ENCODE data around the gene FLAD1.

Gene FLAD1

GRCh38 chr1:155017041-155017945, 34.1 kb downstream of the FLAD1 start:
- peak; percentile 87 to 92 for DNase-seq (ENCODE audit: low read depth in 2 of 2)

GRCh38 chr1:155017946-155018316, 34.8 kb downstream of the FLAD1 start:
- no peak for DNase-seq (ENCODE audit: low read depth in 2 of 2)

GRCh38 chr1:155018617-155019348, 35.6 kb downstream of the FLAD1 start:
- DNase-seq (ENCODE audit: low read depth in 2 of 2) = no peak

GRCh38 chr1:155019377-155020245, 36.5 kb downstream of the FLAD1 start:
- no peak for DNase-seq (ENCODE audit: low read depth in 2 of 2)

GRCh38 chr1:155022136-155022926, 39.2 kb downstream of the FLAD1 start:
- DNase-seq (ENCODE audit: low read depth in 2 of 2) = no peak

GRCh38 chr1:155022927-155023236, 39.7 kb downstream of the FLAD1 start:
- no peak for DNase-seq (ENCODE audit: low read depth in 2 of 2)

- DNase-seq (ENCODE audit: low read depth in 2 of 2) = no peak
Measured at GRCh38 chr1:155023627-155024026, 40.5 kb downstream of the FLAD1 start.

- no peak for DNase-seq (ENCODE audit: low read depth in 2 of 2)
Measured at GRCh38 chr1:155024315-155024714, 41.2 kb downstream of the FLAD1 start.

- DNase-seq (ENCODE audit: low read depth in 2 of 2) = no peak
Measured at GRCh38 chr1:155026154-155026553, 43.0 kb downstream of the FLAD1 start.

GRCh38 chr1:155026588-155026987, 43.4 kb downstream of the FLAD1 start:
- no peak for DNase-seq (ENCODE audit: low read depth in 2 of 2)

- DNase-seq (ENCODE audit: low read depth in 2 of 2) = no peak
Measured at GRCh38 chr1:155029513-155030242, 46.5 kb downstream of the FLAD1 start.

- no peak for DNase-seq (ENCODE audit: low read depth in 2 of 2)
Measured at GRCh38 chr1:155030243-155030795, 47.2 kb downstream of the FLAD1 start.

GRCh38 chr1:155030899-155031298, 47.8 kb downstream of the FLAD1 start:
- DNase-seq (ENCODE audit: low read depth in 2 of 2) = no peak

GRCh38 chr1:155032886-155033285, 49.7 kb downstream of the FLAD1 start:
- DNase-seq (ENCODE audit: low read depth in 2 of 2) = no peak

- no peak for DNase-seq (ENCODE audit: low read depth in 2 of 2)
Measured at GRCh38 chr1:155033524-155033923, 50.4 kb downstream of the FLAD1 start, which contains the start of the genes DCST1 and DCST2. TSS of gene DCST1 (plus strand) at chr1:155033824. CDS start at chr1:155034037, 213 bp downstream. TSS of gene DCST2 (minus strand) at chr1:155033781. CDS start at chr1:155033701, 80 bp downstream.

- no peak for DNase-seq (ENCODE audit: low read depth in 2 of 2)
Measured at GRCh38 chr1:155034318-155035208, 51.4 kb downstream of the FLAD1 start.

GRCh38 chr1:155035936-155036335, 52.8 kb downstream of the FLAD1 start:
- DNase-seq (ENCODE audit: low read depth in 2 of 2) = no peak

- DNase-seq (ENCODE audit: low read depth in 2 of 2) = no peak
Measured at GRCh38 chr1:155037043-155037442, 53.9 kb downstream of the FLAD1 start.

- no peak for DNase-seq (ENCODE audit: low read depth in 2 of 2)
Measured at GRCh38 chr1:155037851-155038441, 54.8 kb downstream of the FLAD1 start.

All from stimulated activated CD4-positive, alpha-beta T cell treated with anti-CD3 and anti-CD28 coated beads, Interleukin-4, amount 100 ng/mL, for 48 hours (primary cell).